K562 (cell line): ENCODE measurements around the gene LMTK2. TPM values are rescaled to one million over a fixed set of nuclear protein-coding genes. Genes with fewer than 3 reads are reported as not detected.

Experiments
- ATAC-seq: fragments of 200-7000 bp; cut with Tn5 transposase; 3 replicates; pipeline ENCODE4 v1.9.1; 2020; ENCODE audit warnings: moderate library complexity
- BruUV-seq: library from RNA; stranded (reverse); fragments of 400-500 nt; replicated peaks from 2 replicates; lab custom pipeline; 2021; lab: Mats Ljungman, UMichigan
- CTCF ChIA-PET: fragments of 300-600 bp; formaldehyde crosslinking; extraction: SDS; loops from one replicate; lab custom pipeline; 2021; ENCODE audit warnings: low intra/inter-chr PET ratio; lab: Yijun Ruan, JAX
- POLR2A ChIA-PET: fragments of 300-600, 350-650 bp; sonication (Branson Sonifier 250); formaldehyde crosslinking; extraction: SDS; loops from one replicate; lab custom pipeline; 2021; ENCODE audit warnings: antibody characterized with exemption, inconsistent platforms; lab: Yijun Ruan, JAX
- DNase-seq, 4 experiments: peaks; one replicate each; pipeline versions ENCODE4 v3.0.0 to v3.0.0-alpha.2; 2011 to 2018; ENCODE audit warnings: low spot score in 3 of 4, mixed read lengths in 3 of 4; ENCODE audit errors: extremely low read depth in 1 of 4
- FAIRE-seq: peaks from 2 replicates; lab custom pipeline; 2011; peaks lifted over from hg19 to GRCh38; lab: Jason Lieb, UNC
- H2AFZ ChIP-seq: 2 replicates; pipeline ENCODE4 v1.6.0; 2011; ENCODE audit warnings: low read depth, low read length, control low read depth, inconsistent platforms
- H3K27ac ChIP-seq: fragments of 200-600 bp; 3 replicates; pipeline ENCODE4 v1.8.0; 2011; ENCODE audit warnings: low read depth, mild to moderate bottlenecking, control low read depth, inconsistent platforms, low read length, moderate library complexity, mixed read lengths; ENCODE audit errors: extremely low read depth
- H3K27me3 ChIP-seq, 2 experiments: fragments of 300-600 bp in 1 of 2; 2 replicates in 1 of 2; 3 replicates in 1 of 2; pipeline versions ENCODE4 v1.6.0 to v1.8.0; 2011; ENCODE audit warnings: inconsistent platforms in 2 of 2, low read length in 2 of 2, mild to moderate bottlenecking in 1 of 2, mixed read lengths in 1 of 2, moderate library complexity in 1 of 2; ENCODE audit not compliant: control insufficient read depth in 2 of 2, insufficient read depth in 2 of 2
- H3K36me3 ChIP-seq: fragments of 300-600 bp; 3 replicates; pipeline ENCODE4 v1.8.0; 2011; ENCODE audit warnings: mild to moderate bottlenecking, low read length, inconsistent platforms; ENCODE audit not compliant: control insufficient read depth, insufficient read depth
- H3K4me1 ChIP-seq, 2 experiments: fragments of 200-600 bp in 1 of 2; replicated peaks in 1 of 2; 2 replicates in 1 of 2; 3 replicates in 1 of 2; pipeline versions ENCODE4 v1.5.1 to v1.8.0; 2011; ENCODE audit warnings: inconsistent platforms in 2 of 2, low read length in 2 of 2, mild to moderate bottlenecking in 1 of 2, mixed read lengths in 1 of 2, moderate library complexity in 1 of 2; ENCODE audit not compliant: control insufficient read depth in 2 of 2, insufficient read depth in 2 of 2
- H3K4me2 ChIP-seq: 2 replicates; pipeline ENCODE4 v1.6.1; 2011; ENCODE audit warnings: low read length, control low read depth, inconsistent platforms, mixed read lengths; ENCODE audit not compliant: insufficient read depth
- H3K4me3 ChIP-seq: fragments of 200-600 bp; sonication (generic), shearing (Covaris generic); 2 replicates; pipeline ENCODE4 v1.5.1; 2016; ENCODE audit warnings: control low read depth, inconsistent platforms
- H3K79me2 ChIP-seq: fragments of 200-600 bp; 3 replicates; pipeline ENCODE4 v1.8.0; 2011; ENCODE audit warnings: low read length, inconsistent platforms; ENCODE audit not compliant: control insufficient read depth, insufficient read depth
- H3K9ac ChIP-seq, 2 experiments: 2 replicates each; pipeline versions ENCODE4 v1.6.0 to v1.6.1; 2011; ENCODE audit warnings: low read depth in 2 of 2, low read length in 2 of 2, control low read depth in 1 of 2, inconsistent platforms in 1 of 2, mild to moderate bottlenecking in 1 of 2, mixed read lengths in 1 of 2; ENCODE audit not compliant: insufficient read depth in 1 of 2
- H3K9me1 ChIP-seq: one replicate; pipeline ENCODE4 v1.6.0; 2011; ENCODE audit warnings: inconsistent platforms, mild to moderate bottlenecking, low read length, moderate library complexity; ENCODE audit not compliant: control insufficient read depth, insufficient read depth
- H3K9me3 ChIP-seq: replicated peaks from 2 replicates; pipeline ENCODE4 v1.5.1; 2011; ENCODE audit warnings: low read depth, low read length, inconsistent platforms; ENCODE audit not compliant: control insufficient read depth, insufficient read depth
- H4K20me1 ChIP-seq: replicated peaks from 2 replicates; pipeline ENCODE4 v1.6.1; 2011; ENCODE audit warnings: low read length, inconsistent platforms, mixed read lengths; ENCODE audit not compliant: control insufficient read depth, insufficient read depth
- HNRNPH1 ChIP-seq: fragments of 200-400 bp; formaldehyde crosslinking; optimal IDR thresholded peaks from 2 replicates; pipeline ENCODE3; 2017; ENCODE audit warnings: low read depth, mild to moderate bottlenecking, low read length, moderate library complexity
- PHTF2 ChIP-seq: fragments of 250-450 bp; sonication (Bioruptor Pico); IDR thresholded peaks from 2 replicates; pipeline ENCODE4 v1.5.0; 2021; ENCODE audit warnings: mild to moderate bottlenecking
- ZNF184 ChIP-seq: sonication (generic); formaldehyde crosslinking; IDR thresholded peaks from 2 replicates; pipeline ENCODE4 v1.5.0; 2020; ENCODE audit warnings: missing genetic modification reagents
- WGBS: fragments of 100-300 bp; shearing (Covaris generic); methylation state at CpG from one replicate; pipeline ENCODE4 v1.1.6; 2016; ENCODE audit warnings: low coverage, mixed read lengths; ENCODE audit not compliant: insufficient coverage; ENCODE audit errors: missing lambda C conversion rate; 5-methylcytosine and 5-hydroxymethylcytosine counted together
- in situ Hi-C: fragments of 300-500 bp; cut with MboI; formaldehyde crosslinking; loops from 4 replicates; pipeline ENCODE4 v1.15.0; 2018; ENCODE audit warnings: inconsistent platforms, mixed read lengths
- intact Hi-C: fragments of 100-400 bp; cut with micrococcal nuclease; formaldehyde crosslinking; loops from 2 replicates; pipeline ENCODE4 v1.14.2; 2022
- polyA plus RNA-seq, 8 experiments: library from polyadenylated mRNA; depleted of rRNA in 4 of 8; stranded (reverse) in 5 of 8; unstranded in 3 of 8; fragments of >200 nt; fragmentation: Nextera tagmentation in 2 of 8; fragmentation: Illumina TruSeq in 1 of 8; extraction: Ambion mirVana in 2 of 8; extraction: Trizol in 1 of 8; gene quantifications; 2 replicates each; pipeline versions ENCODE4 v1.2.1 to v1.2.3, GENCODE V29; 2011 to 2014; ENCODE audit warnings: inconsistent platforms in 1 of 8, missing spikeins in 1 of 8
- total RNA-seq, 7 experiments: library from RNA; depleted of rRNA in 6 of 7; stranded (reverse); fragments of >200 nt in 6 of 7; fragmentation: Illumina TruSeq in 2 of 7; extraction: Trizol in 2 of 7; gene quantifications; 2 replicates each; pipeline versions ENCODE4 v1.2.1 to v1.2.3, GENCODE V29; 2011 to 2021; ENCODE audit warnings: low replicate concordance in 1 of 7
- TF ChIP-seq, protein P1 (sequence below), 2 experiments: fragments of 450-650 bp; IDR thresholded peaks; 2 replicates each; pipeline ENCODE4 v1.6.1; 2018; ENCODE audit warnings: mild to moderate bottlenecking in 2 of 2, low read depth in 1 of 2; ENCODE audit not compliant: partially characterized antibody in 2 of 2

Gene LMTK2
- total and polyA plus RNA-seq, 9 of the 15 experiments (the other 6 are each of a cell fraction or from before 2014, with no cell fraction given) = 0.78 to 16.4 (median 6.3) TPM

DNA sequence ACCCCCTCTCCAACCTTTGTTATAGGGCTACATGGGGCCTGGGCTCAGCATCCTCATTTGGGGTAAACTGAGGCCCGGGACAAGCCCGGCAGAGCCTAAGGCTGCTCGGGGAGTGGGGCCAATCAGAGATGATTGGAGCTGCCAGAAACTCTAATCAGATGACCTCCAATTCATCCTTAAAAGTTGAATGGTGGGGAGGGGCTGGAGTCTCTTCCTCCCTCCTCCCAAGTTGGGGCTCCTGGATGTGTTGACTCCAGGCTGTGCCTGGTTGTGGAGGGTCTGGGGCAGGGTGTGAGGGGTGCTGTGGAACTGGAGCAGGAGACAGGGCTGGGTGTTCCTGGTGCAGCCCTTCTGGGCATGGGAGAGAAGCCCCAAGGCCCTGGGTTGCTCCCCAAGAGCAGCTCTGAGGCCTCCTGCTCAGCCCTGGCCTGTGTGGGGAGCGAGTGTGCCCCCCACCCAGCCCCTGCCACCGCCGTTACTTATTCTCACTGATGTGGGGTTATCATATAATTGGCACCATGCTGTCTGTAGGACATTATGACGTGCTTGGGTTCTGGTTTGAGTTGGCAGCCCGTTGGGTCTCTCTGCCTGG lies 106.7 kb downstream of the LMTK2 start:
- DNase-seq = no peak
- no peak overlapping the region for H3K27ac ChIP-seq
- H3K9me1 ChIP-seq = no peaks in the 10 kb centered on the region
- no peak overlapping the region for H3K4me2 ChIP-seq
- peaks cover 12% of the 10 kb centered on the region for H4K20me1 ChIP-seq
- H3K36me3 ChIP-seq = peaks cover 6% of the 10 kb centered on the region; the same call in 1 of the 3 replicates
- CTCF ChIA-PET = no interaction called here
- peaks cover 14 to 35% of the 10 kb centered on the region in 2 experiments; a peak in 4 of 5 replicates for H3K27me3 ChIP-seq
- no peak for FAIRE-seq
- intact Hi-C loops = no loop called here
- WGBS = 43% methylated on average over 8 of the region's 8 CpGs
- no peaks in the 10 kb centered on the region for H3K79me2 ChIP-seq
- no peak overlapping the region for H3K4me3 ChIP-seq
- POLR2A ChIA-PET = interaction anchor here (0.6 kb wide), 1 partner anchor 17 kb away, joined by 3 read pairs; no protein-coding TSS in a partner anchor
- H3K4me1 ChIP-seq = peaks cover 10 to 52% of the 10 kb centered on the region in 2 experiments; a peak in 4 of 5 replicates
- no TSS peak for BruUV-seq
- no peaks in the 10 kb centered on the region for H3K9me3 ChIP-seq
- no peak overlapping the region for H3K9ac ChIP-seq
- H2AFZ ChIP-seq = no peak overlapping the region
- in situ Hi-C loops = no loop called here
- TF ChIP-seq ZNF184 (CRISPR knock-in tag) (no peak), HNRNPH1 (no peak), PHTF2 (CRISPR knock-in tag) (no peak)
- TF ChIP-seq, protein P1, sequence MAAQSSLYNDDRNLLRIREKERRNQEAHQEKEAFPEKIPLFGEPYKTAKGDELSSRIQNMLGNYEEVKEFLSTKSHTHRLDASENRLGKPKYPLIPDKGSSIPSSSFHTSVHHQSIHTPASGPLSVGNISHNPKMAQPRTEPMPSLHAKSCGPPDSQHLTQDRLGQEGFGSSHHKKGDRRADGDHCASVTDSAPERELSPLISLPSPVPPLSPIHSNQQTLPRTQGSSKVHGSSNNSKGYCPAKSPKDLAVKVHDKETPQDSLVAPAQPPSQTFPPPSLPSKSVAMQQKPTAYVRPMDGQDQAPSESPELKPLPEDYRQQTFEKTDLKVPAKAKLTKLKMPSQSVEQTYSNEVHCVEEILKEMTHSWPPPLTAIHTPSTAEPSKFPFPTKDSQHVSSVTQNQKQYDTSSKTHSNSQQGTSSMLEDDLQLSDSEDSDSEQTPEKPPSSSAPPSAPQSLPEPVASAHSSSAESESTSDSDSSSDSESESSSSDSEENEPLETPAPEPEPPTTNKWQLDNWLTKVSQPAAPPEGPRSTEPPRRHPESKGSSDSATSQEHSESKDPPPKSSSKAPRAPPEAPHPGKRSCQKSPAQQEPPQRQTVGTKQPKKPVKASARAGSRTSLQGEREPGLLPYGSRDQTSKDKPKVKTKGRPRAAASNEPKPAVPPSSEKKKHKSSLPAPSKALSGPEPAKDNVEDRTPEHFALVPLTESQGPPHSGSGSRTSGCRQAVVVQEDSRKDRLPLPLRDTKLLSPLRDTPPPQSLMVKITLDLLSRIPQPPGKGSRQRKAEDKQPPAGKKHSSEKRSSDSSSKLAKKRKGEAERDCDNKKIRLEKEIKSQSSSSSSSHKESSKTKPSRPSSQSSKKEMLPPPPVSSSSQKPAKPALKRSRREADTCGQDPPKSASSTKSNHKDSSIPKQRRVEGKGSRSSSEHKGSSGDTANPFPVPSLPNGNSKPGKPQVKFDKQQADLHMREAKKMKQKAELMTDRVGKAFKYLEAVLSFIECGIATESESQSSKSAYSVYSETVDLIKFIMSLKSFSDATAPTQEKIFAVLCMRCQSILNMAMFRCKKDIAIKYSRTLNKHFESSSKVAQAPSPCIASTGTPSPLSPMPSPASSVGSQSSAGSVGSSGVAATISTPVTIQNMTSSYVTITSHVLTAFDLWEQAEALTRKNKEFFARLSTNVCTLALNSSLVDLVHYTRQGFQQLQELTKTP (IDR thresholded peaks at IDR 0.05; ENCODE audit: low read depth in 1 of 2, partially characterized antibody in 2 of 2) = no peak
- TF ChIP-seq, all 486 proteins: peak for 0
- ATAC-seq = no peak
